NT2/D1 (cell line): ENCODE measurements around the gene BOC.

Experiments used
- SUZ12 ChIP-seq: IDR thresholded peaks from 2 replicates; pipeline ENCODE4 v1.6.1; 2011; ENCODE audit not compliant: insufficient read length, insufficient read depth; ENCODE audit errors: extremely low read depth
- YY1 ChIP-seq: IDR thresholded peaks from 2 replicates; pipeline ENCODE4 v1.6.1; 2011; ENCODE audit not compliant: insufficient read length, insufficient read depth
- ZNF274 ChIP-seq: IDR thresholded peaks from 2 replicates; pipeline ENCODE4 v1.6.1; 2011; ENCODE audit warnings: mild to moderate bottlenecking, low read depth, low read length

DNA sequence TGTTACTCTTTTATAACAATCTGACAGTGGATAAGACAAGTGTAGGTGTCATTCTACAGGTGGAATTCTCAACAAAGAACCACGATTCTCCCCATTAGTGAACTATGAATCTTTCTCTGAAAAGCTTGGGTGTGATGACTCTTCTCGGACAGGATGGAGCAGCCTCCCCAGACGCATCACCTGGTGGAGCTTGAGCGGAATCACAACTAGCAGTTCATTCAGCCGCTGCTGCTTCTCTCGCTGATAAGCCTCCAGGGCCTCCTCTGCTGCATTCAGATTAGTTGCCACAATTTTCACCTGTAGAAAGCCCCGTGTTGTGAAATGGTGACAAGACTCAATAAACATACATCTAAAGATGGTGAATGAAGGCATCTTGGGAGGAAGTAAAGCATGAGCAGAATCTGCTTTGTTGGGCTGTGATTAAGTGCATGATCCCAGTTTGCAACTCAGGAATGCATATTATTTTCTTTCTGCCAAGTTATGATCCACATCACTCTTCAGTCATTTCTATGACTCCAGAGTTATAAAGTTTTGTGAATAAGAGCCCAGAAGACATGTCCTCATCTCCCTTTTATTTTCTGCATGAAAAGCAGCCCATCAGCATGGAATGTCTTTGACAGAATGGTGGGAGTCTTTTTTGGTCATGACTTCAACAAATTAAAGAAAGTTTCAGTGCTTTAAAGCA, 93.6 kb downstream of the BOC start:
- TF ChIP-seq YY1 (no peak), ZNF274 (no peak), SUZ12 (no peak)
